Stomach smooth muscle (tissue), 2 donors: ENCODE measurements around the gene TRIML1.

Experiments used
- H3K27ac ChIP-seq: one replicate; pipeline ENCODE4 v1.7.0; 2013; ENCODE audit warnings: mild to moderate bottlenecking, low read length, inconsistent platforms
- H3K27me3 ChIP-seq, 2 donors: one replicate each; pipeline ENCODE4 v1.7.0; 2013; ENCODE audit warnings: low read length in 2 of 2; ENCODE audit not compliant: insufficient read depth in 2 of 2, control insufficient read depth in 1 of 2
- H3K36me3 ChIP-seq, 2 donors: one replicate each; pipeline ENCODE4 v1.7.0; 2013; ENCODE audit warnings: low read length in 2 of 2; ENCODE audit not compliant: control insufficient read depth in 2 of 2, insufficient read depth in 2 of 2
- H3K4me1 ChIP-seq: one replicate; pipeline ENCODE4 v1.7.0; 2013; ENCODE audit warnings: low read length; ENCODE audit not compliant: control insufficient read depth, insufficient read depth
- H3K4me3 ChIP-seq, 2 donors: one replicate each; pipeline ENCODE4 v1.7.0; 2013; ENCODE audit warnings: low read length in 2 of 2
- H3K9ac ChIP-seq, 2 donors: one replicate each; pipeline ENCODE4 v1.7.0; 2013; ENCODE audit warnings: low read length in 2 of 2, mild to moderate bottlenecking in 1 of 2
- H3K9me3 ChIP-seq, 2 donors: one replicate each; pipeline ENCODE4 v1.7.0; 2013; ENCODE audit warnings: low read length in 2 of 2; ENCODE audit not compliant: control insufficient read depth in 2 of 2
- donor health status: healthy.
- donor health status: Pancreatic carcinoma.

Gene TRIML1

GRCh38 chr4:188139141-188139540 is at the start of gene TRIML1:
Gene TRIML1 (plus strand): TSS chr4:188139441. CDS start chr4:188139559, 118 bp downstream.
- Histone ChIP-seq H3K36me3 (no peaks in the 10 kb centered on the region), H3K4me1 (no peaks in the 10 kb centered on the region), H3K27ac (no peak within 1 kb of the TSS), H3K9me3 (no peaks in the 10 kb centered on the region), H3K4me3 (no peak within 1 kb of the TSS), H3K9ac (no peak within 1 kb of the TSS), H3K27me3 (peaks cover 3% of the 10 kb centered on the region in 2 donors)

GRCh38 chr4:188092824-188093223 is 46.4 kb upstream of the TRIML1 start:
- Histone ChIP-seq H3K4me3 (no peak overlapping the region), H3K27me3 (no peaks in the 10 kb centered on the region), H3K9me3 (no peaks in the 10 kb centered on the region), H3K27ac (no peak overlapping the region), H3K36me3 (no peaks in the 10 kb centered on the region), H3K4me1 (no peaks in the 10 kb centered on the region), H3K9ac (no peak overlapping the region)

- H3K36me3 ChIP-seq, result no peaks in the 10 kb centered on the region
- H3K9me3 ChIP-seq, result no peaks in the 10 kb centered on the region
- H3K4me3 ChIP-seq, result no peak overlapping the region
These were observed 32.8 kb upstream of the TRIML1 start for GRCh38 chr4:188106454-188106853.

GRCh38 chr4:188107931-188108843 is 31.1 kb upstream of the TRIML1 start:
- H3K27ac ChIP-seq, result no peak overlapping the region
- no peaks in the 10 kb centered on the region for H3K4me1 ChIP-seq
- no peaks in the 10 kb centered on the region for H3K9me3 ChIP-seq
- H3K4me3 ChIP-seq, result no peak overlapping the region
- no peaks in the 10 kb centered on the region for H3K36me3 ChIP-seq
- H3K9ac ChIP-seq, result no peak overlapping the region
- H3K27me3 ChIP-seq, result no peaks in the 10 kb centered on the region

More at GRCh38 chr4:188106454-188106853, 32.8 kb upstream of the TRIML1 start:
- H3K4me1 ChIP-seq, result no peaks in the 10 kb centered on the region
- no peak overlapping the region for H3K9ac ChIP-seq
- no peaks in the 10 kb centered on the region for H3K27me3 ChIP-seq
- H3K27ac ChIP-seq, result no peak overlapping the region

- Histone ChIP-seq H3K27ac (no peak within 1 kb of the TSS), H3K36me3 (no peaks in the 10 kb centered on the region), H3K9ac (no peak within 1 kb of the TSS), H3K27me3 (no peaks in the 10 kb centered on the region), H3K4me1 (no peaks in the 10 kb centered on the region), H3K9me3 (no peaks in the 10 kb centered on the region), H3K4me3 (no peak within 1 kb of the TSS)
These were observed 30.0 kb upstream of the TRIML1 start, which contains the start of gene TRIML2 for GRCh38 chr4:188109157-188109755. Gene TRIML2 (minus strand): TSS chr4:188109603. CDS start chr4:188105368, 4,235 bp downstream.

GRCh38 chr4:188110036-188110435 is 29.2 kb upstream of the TRIML1 start:
- Histone ChIP-seq H3K9me3 (no peaks in the 10 kb centered on the region), H3K4me3 (no peak overlapping the region), H3K27me3 (no peaks in the 10 kb centered on the region), H3K4me1 (no peaks in the 10 kb centered on the region), H3K36me3 (no peaks in the 10 kb centered on the region), H3K27ac (no peak overlapping the region), H3K9ac (no peak overlapping the region)

GRCh38 chr4:188110741-188111471 is 28.3 kb upstream of the TRIML1 start:
- no peaks in the 10 kb centered on the region for H3K9me3 ChIP-seq
- H3K9ac ChIP-seq, result no peak overlapping the region
- no peaks in the 10 kb centered on the region for H3K4me1 ChIP-seq
- H3K36me3 ChIP-seq, result no peaks in the 10 kb centered on the region
- no peaks in the 10 kb centered on the region for H3K27me3 ChIP-seq
- H3K27ac ChIP-seq, result no peak overlapping the region
- no peak overlapping the region for H3K4me3 ChIP-seq

GRCh38 chr4:188111955-188112354 is 27.3 kb upstream of the TRIML1 start:
- Histone ChIP-seq H3K4me1 (no peaks in the 10 kb centered on the region), H3K27me3 (no peaks in the 10 kb centered on the region), H3K9me3 (no peaks in the 10 kb centered on the region), H3K4me3 (no peak overlapping the region), H3K9ac (no peak overlapping the region), H3K36me3 (no peaks in the 10 kb centered on the region), H3K27ac (no peak overlapping the region)

GRCh38 chr4:188113156-188113555 is 26.1 kb upstream of the TRIML1 start:
- H3K9me3 ChIP-seq, result no peaks in the 10 kb centered on the region
- H3K4me3 ChIP-seq, result no peak overlapping the region
- H3K27me3 ChIP-seq, result no peaks in the 10 kb centered on the region
- H3K4me1 ChIP-seq, result no peaks in the 10 kb centered on the region
- no peak overlapping the region for H3K27ac ChIP-seq
- H3K36me3 ChIP-seq, result no peaks in the 10 kb centered on the region
- H3K9ac ChIP-seq, result no peak overlapping the region

GRCh38 chr4:188117631-188118324 is 21.5 kb upstream of the TRIML1 start:
- Histone ChIP-seq H3K27me3 (no peaks in the 10 kb centered on the region), H3K36me3 (no peaks in the 10 kb centered on the region), H3K9me3 (no peaks in the 10 kb centered on the region), H3K9ac (no peak overlapping the region), H3K27ac (no peak overlapping the region), H3K4me1 (no peaks in the 10 kb centered on the region), H3K4me3 (no peak overlapping the region)
